ENCODE results near the gene CHRNB2.

CHRNB2 gene

DNA sequence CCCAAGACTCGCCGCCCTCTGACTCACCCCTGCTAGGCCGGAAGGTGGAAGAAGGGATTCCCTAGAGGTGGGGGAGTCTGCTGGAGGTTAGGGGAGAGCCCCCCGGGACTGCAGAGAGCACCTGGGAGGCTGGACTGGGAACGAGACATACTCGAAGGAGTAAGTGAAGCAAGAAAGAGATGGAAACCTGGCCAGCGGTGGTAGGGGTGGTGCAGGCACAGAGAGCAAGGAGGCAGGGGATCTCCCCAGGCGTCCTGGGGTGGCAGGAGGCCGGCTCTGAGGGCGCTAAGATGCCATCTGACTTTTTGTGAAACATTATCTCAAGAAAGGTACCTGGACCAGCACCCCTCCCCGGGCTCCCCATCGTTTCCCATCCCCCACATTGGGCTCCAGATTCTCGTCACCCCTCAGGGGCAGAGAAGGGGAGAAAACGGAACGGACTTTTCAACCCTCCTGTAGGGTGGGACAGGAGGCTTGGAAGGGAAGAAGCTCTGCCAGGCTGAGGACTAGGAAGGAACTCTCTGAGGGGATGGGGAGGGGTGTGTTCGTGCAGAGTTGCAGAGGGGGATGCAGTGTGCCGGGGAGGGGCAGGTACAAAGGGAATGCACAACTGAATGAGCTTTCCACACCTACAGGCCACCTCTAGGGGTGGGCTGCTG lies 708 bp downstream of the CHRNB2 start:
- TF ChIP-seq, protein P1, sequence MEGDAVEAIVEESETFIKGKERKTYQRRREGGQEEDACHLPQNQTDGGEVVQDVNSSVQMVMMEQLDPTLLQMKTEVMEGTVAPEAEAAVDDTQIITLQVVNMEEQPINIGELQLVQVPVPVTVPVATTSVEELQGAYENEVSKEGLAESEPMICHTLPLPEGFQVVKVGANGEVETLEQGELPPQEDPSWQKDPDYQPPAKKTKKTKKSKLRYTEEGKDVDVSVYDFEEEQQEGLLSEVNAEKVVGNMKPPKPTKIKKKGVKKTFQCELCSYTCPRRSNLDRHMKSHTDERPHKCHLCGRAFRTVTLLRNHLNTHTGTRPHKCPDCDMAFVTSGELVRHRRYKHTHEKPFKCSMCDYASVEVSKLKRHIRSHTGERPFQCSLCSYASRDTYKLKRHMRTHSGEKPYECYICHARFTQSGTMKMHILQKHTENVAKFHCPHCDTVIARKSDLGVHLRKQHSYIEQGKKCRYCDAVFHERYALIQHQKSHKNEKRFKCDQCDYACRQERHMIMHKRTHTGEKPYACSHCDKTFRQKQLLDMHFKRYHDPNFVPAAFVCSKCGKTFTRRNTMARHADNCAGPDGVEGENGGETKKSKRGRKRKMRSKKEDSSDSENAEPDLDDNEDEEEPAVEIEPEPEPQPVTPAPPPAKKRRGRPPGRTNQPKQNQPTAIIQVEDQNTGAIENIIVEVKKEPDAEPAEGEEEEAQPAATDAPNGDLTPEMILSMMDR (IDR thresholded peaks at IDR 0.05; ENCODE audit: insufficient read depth, missing control alignments): no peak
- FAIRE-seq (no peak), DNase-seq (ENCODE audit: insufficient read length, low spot score) (no peak)

- no peak for FAIRE-seq
- no peak for DNase-seq (ENCODE audit: insufficient read length, low spot score)
- TF ChIP-seq, protein P1 (IDR thresholded peaks at IDR 0.05; ENCODE audit: insufficient read depth, missing control alignments): no peak
Measured at GRCh38 chr1:154571244-154571963, 3.8 kb downstream of the CHRNB2 start.

GRCh38 chr1:154571964-154572288 lies 4.3 kb downstream of the CHRNB2 start:
- TF ChIP-seq, protein P1 (IDR thresholded peaks at IDR 0.05; ENCODE audit: insufficient read depth, missing control alignments): no peak
- DNase-seq (ENCODE audit: insufficient read length, low spot score) (no peak), FAIRE-seq (no peak)

GRCh38 chr1:154572468-154573167 lies 5.0 kb downstream of the CHRNB2 start:
- FAIRE-seq (no peak), DNase-seq (ENCODE audit: insufficient read length, low spot score) (no peak)
- TF ChIP-seq, protein P1 (IDR thresholded peaks at IDR 0.05; ENCODE audit: insufficient read depth, missing control alignments): no peak

DNA sequence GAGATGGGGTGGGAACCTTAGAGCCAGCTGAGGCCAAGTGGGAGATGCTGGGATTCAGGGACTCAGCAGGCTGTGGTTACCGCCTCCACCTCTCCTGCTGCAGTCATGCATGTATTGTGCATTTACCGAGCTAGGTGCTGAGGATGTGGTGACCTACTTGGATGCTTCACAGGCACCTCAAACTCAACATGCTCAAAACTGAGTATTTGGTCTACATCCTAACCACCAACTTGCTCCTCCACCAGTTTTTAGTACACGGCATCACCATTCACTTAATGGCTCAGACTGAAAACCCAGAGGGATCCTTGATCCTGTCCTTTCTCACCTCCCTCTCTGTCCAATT lies 5.6 kb downstream of the CHRNB2 start:
- TF ChIP-seq, protein P1 (IDR thresholded peaks at IDR 0.05; ENCODE audit: insufficient read depth, missing control alignments): no peak
- FAIRE-seq (no peak), DNase-seq (ENCODE audit: insufficient read length, low spot score) (no peak)

DNA sequence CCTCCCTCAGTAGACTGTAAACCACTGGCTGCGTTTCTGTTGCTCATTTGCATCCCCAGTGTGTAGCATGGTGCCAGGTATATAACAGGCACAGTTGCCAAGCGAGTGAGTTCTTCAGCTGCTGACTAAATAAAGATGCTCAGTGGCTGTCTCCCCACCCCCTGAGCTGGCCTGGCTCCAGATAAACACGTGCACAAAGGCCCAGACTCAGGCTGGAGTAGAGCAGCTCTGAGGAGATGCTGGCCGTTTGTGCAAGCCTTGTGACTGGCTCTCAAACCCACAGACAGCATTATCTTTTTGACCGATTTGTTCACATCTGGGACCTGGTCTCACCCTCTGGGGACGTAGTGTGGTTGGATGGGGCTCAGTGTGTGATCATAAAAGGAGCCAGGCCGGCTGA lies 7.1 kb downstream of the CHRNB2 start:
- no peak for FAIRE-seq
- no peak for DNase-seq (ENCODE audit: insufficient read length, low spot score)
- TF ChIP-seq, protein P1 (IDR thresholded peaks at IDR 0.05; ENCODE audit: insufficient read depth, missing control alignments): no peak
